GM19372 (cell line): ENCODE measurements around the gene IRAK4.
A peak's percentile ranks its signal among the peaks of the same experiment; 100 is the strongest.

Source experiments
- ATAC-seq: cut with Tn5 transposase; IDR thresholded peaks from one replicate; pipeline ENCODE4 v1.9.1; 2021; ENCODE audit warnings: mild to moderate bottlenecking, low read depth, moderate library complexity; ENCODE audit not compliant: unreplicated experiment

The IRAK4 gene

GRCh38 chr12:43763769-43764168 is 5.0 kb downstream of the IRAK4 start:
- ATAC-seq: no peak

GRCh38 chr12:43764528-43764927 is 5.8 kb downstream of the IRAK4 start:
- ATAC-seq: no peak

- ATAC-seq: no peak
Measured at GRCh38 chr12:43766291-43766690, 7.5 kb downstream of the IRAK4 start.

- ATAC-seq: no peak
Measured at GRCh38 chr12:43776498-43776897, 17.7 kb downstream of the IRAK4 start.

DNA sequence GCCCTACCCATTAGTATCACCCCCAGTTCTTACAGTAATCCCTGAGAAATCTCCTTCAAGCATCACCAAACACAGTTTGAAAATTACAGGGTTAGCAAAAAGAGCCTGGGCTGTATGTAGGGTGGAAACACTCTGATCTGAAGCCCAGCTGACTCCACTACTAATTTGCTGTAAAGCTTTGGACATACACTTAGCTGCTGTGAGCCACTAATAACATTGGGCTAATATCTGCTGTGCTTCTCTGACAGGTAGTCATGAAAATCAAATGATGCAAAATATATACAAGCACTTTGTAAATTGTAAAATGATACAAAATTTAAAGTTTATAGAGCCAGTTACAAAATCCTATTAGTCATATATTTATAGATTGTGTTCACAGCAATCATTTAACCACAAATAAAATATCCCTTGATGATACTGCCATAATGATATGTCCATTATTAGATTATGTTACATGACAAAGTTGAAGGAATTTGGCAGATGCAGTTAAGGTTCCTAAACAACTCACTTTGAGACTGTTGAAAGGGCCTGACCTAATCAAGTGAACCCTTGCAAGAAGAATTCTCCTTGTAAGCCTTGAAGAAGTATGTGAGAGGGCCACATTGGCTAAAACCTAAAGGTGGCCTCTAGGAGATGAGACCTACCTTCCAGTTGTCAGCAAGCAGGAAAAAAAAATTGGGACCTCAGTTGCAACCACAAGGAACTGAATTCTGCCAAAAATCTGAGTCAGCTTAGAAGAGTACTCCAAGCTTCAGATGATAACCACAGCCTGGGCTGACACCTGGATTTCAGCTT is 28.3 kb downstream of the IRAK4 start:
- no peak for ATAC-seq

- no peak for ATAC-seq
Measured at GRCh38 chr12:43789941-43790340, 31.2 kb downstream of the IRAK4 start.

DNA sequence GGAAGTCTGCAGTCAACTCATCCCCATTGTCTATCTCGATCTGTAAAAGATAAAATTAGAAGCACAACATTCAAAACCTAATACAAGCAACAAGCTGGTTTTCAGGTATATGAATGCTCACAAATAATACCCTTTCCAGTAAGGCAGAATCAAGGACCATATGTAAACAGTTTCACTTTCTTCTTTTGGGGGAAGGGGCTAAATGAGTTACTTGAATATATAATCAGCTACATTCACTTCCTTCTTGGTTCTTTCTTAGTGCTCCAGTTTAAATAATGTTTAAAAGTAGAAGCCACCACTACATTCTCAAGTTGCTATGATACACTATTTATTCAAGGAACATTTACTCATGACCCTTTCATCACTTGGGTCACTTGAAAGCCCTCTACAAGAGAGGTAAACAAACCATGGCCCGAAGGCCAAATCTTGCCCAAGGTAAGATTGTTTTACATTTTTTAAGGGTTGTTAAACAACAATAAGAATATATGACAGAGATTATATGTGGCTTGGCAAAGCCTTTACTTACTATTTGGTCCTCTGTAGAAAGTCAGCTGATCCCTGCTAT is 37.0 kb downstream of the IRAK4 start:
- no peak for ATAC-seq

- no peak for ATAC-seq
Measured at GRCh38 chr12:43797561-43798217, 38.9 kb downstream of the IRAK4 start.

GRCh38 chr12:43805149-43805859 is 46.6 kb downstream of the IRAK4 start:
- ATAC-seq: no peak

DNA sequence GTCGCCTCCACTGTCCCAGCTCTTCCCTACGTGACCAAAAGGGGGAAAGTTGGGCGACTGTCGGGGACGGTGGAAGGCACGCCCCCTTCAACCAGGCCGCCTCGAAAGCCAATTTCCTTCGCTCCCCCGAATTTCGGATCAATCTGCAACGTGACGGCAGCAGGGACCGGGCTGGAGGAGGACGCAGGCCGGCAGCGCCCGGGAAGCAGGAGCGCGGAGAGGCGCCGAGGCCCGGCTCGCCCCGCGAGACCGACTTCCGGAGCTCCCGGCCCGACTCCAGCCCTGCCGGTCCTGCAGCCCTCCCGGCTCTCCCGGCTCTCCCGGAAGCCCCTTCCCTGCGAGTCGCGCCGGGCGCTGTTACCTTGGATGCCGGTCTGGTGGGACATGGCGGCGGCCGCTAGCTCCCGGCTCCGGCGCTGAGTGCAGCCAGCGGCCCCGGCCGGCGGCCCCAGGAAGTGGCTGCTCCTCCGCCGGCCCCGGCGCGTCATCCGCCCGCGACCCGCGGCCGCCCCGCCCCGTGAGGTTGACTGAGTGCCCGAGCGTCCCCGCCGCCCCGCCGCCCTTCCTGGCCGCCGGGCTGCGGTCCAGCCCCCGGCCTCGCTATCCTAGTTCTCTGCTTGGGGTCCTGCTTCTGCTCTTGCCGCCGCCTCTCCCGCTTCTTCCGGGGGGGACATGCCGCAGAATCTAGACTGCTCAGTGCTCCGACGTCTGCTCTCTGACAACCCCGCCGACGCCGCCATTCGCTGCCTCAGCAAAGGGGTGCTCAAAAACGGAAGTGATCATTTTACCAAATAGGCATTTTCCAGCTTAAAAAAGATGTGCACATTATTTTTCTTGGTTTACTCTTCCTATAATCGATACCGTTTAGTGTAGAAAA is 47.3 kb downstream of the IRAK4 start, which contains the start of gene TWF1:
TWF1 (minus strand) TSS at position 458 of the 877 bp plus-strand sequence; CDS start at position 386, 72 bp downstream.
- peak; percentile 96 for ATAC-seq

GRCh38 chr12:43806737-43807072 is 48.0 kb downstream of the IRAK4 start:
- ATAC-seq: no peak

DNA sequence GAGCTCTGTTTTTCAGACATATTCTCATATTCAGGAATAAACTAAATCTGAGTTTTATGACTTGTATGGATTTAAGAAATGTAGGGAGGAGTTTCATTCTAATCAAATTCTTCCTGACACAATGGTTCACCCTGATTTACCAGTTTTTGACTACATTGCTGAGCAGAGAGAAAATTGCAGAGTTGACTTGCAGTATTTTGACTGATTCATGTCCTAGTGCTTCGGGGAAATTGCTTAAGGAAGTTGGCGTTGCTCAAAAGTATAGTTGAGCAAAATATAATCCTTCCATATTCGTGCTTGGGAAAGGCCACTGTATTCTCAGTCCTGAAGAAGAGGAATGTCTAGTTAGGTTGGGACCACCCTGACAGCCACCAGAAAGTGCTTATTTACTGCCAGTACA is 48.6 kb downstream of the IRAK4 start:
- no peak for ATAC-seq

- no peak for ATAC-seq
Measured at GRCh38 chr12:43812057-43812456, 53.3 kb downstream of the IRAK4 start.

GRCh38 chr12:43812926-43813325 is 54.2 kb downstream of the IRAK4 start:
- ATAC-seq: no peak

DNA sequence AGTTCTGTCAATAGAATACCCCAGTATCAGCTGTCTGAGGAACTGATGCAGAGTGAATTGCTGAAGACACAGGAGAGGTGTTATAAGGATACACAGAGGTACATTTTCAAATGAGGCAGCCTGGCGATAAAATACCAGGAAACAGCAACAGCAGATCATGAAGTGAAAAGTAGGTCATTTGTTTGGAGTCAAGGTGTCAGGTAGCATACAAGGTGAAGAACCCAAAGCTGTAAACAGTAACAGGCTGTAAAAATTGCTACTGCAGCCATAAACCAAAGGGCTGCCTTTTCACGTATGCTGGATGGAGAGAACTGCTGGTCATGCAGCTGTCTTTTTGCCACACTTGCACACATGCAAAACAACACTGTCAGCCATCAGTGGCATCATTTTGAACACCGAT is 56.7 kb downstream of the IRAK4 start:
- no peak for ATAC-seq

- ATAC-seq: no peak
Measured at GRCh38 chr12:43816168-43816567, 57.4 kb downstream of the IRAK4 start.

GRCh38 chr12:43824207-43824775 is 65.5 kb downstream of the IRAK4 start:
- no peak for ATAC-seq

- no peak for ATAC-seq
Measured at GRCh38 chr12:43826681-43827080, 67.9 kb downstream of the IRAK4 start.

DNA sequence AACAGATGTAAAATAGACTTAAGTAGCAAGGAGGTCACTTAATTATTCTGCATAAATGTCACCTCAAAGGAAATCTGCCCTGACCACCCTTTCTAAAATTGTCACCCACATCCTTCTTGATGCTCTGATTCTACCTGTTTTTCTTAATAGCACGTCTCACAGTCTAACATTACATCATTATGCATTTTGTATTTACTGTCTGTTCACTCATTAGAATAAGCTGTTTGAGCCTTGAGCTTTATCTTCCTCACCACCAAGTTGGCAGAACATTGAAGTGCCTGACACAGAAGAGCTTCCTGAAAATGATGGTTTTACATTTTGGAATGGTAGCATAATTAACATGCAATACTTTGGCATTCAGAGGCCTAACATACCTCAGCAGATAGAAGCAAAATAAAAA is 68.3 kb downstream of the IRAK4 start:
- no peak for ATAC-seq
